Calu3 (cell line): ENCODE results near the gene MNX1. TPM values are rescaled to one million over a fixed set of nuclear protein-coding genes. Genes with fewer than 3 reads are reported as not detected.

Experiments used
- BruUV-seq: library from RNA; stranded (reverse); fragments of 400-500 nt; replicated peaks from 2 replicates; lab custom pipeline; 2021; lab: Mats Ljungman, UMichigan
- CTCF ChIA-PET: fragments of 300-600 bp; sonication (Branson Sonifier 250); formaldehyde crosslinking; loops from one replicate; lab custom pipeline; 2022; ENCODE audit warnings: antibody characterized with exemption; lab: Charles Lee
- DNase-seq: peaks from one replicate; pipeline ENCODE4 v3.0.0; 2022
- H3K27ac Mint-ChIP-seq: one replicate; pipeline ENCODE4 v1.8.0; 2022; ENCODE audit warnings: mixed read lengths; ENCODE audit not compliant: unreplicated experiment
- H3K27me3 Mint-ChIP-seq: one replicate; pipeline ENCODE4 v1.8.0; 2022; ENCODE audit warnings: mixed read lengths; ENCODE audit not compliant: unreplicated experiment
- H3K36me3 Mint-ChIP-seq: one replicate; pipeline ENCODE4 v1.8.0; 2022; ENCODE audit warnings: mild to moderate bottlenecking, moderate library complexity, mixed read lengths; ENCODE audit not compliant: insufficient read depth, unreplicated experiment
- H3K4me1 Mint-ChIP-seq: one replicate; pipeline ENCODE4 v1.8.0; 2022; ENCODE audit warnings: mild to moderate bottlenecking, low read depth, mixed read lengths; ENCODE audit not compliant: unreplicated experiment
- H3K4me3 Mint-ChIP-seq: one replicate; pipeline ENCODE4 v1.8.0; 2022; ENCODE audit warnings: mild to moderate bottlenecking, low read depth, moderate library complexity, mixed read lengths; ENCODE audit not compliant: unreplicated experiment
- H3K9me3 Mint-ChIP-seq: one replicate; pipeline ENCODE4 v1.8.0; 2022; ENCODE audit warnings: low read depth, mixed read lengths; ENCODE audit not compliant: unreplicated experiment
- intact Hi-C: fragments of 100-400 bp; cut with micrococcal nuclease; formaldehyde crosslinking; loops from one replicate; pipeline ENCODE4 v1.10.0; 2022; ENCODE audit not compliant: unreplicated experiment
- total RNA-seq: library from RNA; stranded (reverse); gene quantifications from 2 replicates; pipeline ENCODE4 v1.2.3, GENCODE V29; 2022
- TF ChIP-seq, protein P1 (sequence below): fragments of 200-600 bp; IDR thresholded peaks from one replicate; pipeline ENCODE4 v1.8.0; 2022; ENCODE audit warnings: antibody characterized with exemption; ENCODE audit not compliant: unreplicated experiment

MNX1 gene
- total RNA-seq, 1 experiment from 2014 or later = 28.4 TPM

DNA sequence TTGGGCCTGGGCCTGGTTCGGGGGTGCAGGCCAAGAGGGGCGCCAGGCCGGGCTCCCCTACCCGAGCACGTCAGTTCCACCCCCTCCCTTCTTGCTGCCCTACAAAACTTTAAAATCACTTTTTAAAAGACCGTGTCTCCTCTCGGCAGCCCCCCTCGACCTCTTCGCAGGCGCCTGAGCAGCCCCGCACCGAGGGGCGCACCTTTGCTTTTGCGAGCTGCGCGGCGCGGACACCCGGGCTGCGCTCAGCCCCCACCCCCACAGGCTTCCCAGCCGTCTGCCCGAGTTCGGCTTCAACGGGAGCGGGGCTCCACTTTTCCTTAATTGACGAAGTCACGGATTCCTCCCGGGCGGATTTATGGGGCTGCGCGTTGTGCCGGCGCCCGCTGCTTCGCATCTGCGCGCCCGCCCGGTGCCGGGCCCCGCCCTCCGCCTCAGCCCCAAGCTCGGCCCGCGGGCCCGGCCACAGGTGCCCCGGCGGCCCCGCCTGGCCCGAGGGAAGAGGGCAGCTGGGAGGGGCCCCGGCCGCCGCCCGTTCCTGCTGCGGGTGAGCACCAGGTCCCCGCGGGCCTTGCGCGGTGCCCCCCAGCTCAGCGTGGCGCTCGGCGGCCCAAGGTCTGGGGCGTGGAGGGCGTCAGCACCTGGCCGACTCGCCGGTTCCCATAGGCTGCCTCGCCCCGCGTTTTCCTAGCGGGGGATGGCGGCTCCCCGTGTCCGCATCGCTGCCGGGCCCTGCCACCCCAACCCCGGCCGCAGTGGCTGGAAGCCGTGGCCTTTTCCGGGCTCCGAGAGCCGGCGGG lies 10.8 kb upstream of the MNX1 start:
- Mint-ChIP-seq H3K27me3 (peaks cover 59% of the 10 kb centered on the region), H3K36me3 (peaks cover 7% of the 10 kb centered on the region), H3K4me3 (no peak overlapping the region), H3K9me3 (no peaks in the 10 kb centered on the region), H3K4me1 (peaks cover 23% of the 10 kb centered on the region), H3K27ac (no peak overlapping the region)
- intact Hi-C loops = no loop called here
- no TSS peak for BruUV-seq
- no peak for DNase-seq
- TF ChIP-seq, protein P1, sequence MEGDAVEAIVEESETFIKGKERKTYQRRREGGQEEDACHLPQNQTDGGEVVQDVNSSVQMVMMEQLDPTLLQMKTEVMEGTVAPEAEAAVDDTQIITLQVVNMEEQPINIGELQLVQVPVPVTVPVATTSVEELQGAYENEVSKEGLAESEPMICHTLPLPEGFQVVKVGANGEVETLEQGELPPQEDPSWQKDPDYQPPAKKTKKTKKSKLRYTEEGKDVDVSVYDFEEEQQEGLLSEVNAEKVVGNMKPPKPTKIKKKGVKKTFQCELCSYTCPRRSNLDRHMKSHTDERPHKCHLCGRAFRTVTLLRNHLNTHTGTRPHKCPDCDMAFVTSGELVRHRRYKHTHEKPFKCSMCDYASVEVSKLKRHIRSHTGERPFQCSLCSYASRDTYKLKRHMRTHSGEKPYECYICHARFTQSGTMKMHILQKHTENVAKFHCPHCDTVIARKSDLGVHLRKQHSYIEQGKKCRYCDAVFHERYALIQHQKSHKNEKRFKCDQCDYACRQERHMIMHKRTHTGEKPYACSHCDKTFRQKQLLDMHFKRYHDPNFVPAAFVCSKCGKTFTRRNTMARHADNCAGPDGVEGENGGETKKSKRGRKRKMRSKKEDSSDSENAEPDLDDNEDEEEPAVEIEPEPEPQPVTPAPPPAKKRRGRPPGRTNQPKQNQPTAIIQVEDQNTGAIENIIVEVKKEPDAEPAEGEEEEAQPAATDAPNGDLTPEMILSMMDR = no peak
- CTCF ChIA-PET = no interaction called here

DNA sequence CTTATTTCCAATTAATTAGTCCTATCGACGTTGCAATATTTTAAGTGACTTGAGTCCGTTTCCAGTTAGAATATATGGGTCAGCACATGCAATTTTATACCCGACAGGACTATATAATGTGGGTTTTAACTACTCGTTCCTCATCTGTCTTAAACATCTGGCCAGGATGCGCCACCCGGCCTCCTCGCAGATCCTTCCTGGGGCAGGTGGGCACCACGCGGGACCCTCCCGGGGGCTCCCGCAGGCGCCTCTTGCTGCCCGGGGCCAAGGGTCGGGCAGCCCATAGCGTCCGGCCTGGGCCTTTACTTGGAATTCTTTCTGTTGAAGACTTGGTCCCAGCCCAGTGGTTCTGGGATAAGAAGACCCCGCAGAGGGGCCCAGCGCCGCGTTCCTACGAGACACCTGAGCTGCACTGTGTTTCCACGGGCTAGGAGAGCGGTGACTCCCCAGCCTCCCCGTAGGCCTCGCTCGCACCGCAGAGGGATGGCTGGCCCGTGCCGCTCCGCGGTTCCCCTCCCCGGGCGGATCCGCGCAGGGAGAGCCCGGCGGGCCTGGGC lies 10.1 kb upstream of the MNX1 start:
- no peak for DNase-seq
- Mint-ChIP-seq H3K36me3 (peaks cover 7% of the 10 kb centered on the region), H3K27me3 (peaks cover 52% of the 10 kb centered on the region), H3K4me1 (peaks cover 23% of the 10 kb centered on the region), H3K9me3 (no peaks in the 10 kb centered on the region), H3K27ac (no peak overlapping the region), H3K4me3 (no peak overlapping the region)
- CTCF ChIA-PET = no interaction called here
- BruUV-seq = no TSS peak
- intact Hi-C loops = no loop called here
- TF ChIP-seq, protein P1 = no peak

DNA sequence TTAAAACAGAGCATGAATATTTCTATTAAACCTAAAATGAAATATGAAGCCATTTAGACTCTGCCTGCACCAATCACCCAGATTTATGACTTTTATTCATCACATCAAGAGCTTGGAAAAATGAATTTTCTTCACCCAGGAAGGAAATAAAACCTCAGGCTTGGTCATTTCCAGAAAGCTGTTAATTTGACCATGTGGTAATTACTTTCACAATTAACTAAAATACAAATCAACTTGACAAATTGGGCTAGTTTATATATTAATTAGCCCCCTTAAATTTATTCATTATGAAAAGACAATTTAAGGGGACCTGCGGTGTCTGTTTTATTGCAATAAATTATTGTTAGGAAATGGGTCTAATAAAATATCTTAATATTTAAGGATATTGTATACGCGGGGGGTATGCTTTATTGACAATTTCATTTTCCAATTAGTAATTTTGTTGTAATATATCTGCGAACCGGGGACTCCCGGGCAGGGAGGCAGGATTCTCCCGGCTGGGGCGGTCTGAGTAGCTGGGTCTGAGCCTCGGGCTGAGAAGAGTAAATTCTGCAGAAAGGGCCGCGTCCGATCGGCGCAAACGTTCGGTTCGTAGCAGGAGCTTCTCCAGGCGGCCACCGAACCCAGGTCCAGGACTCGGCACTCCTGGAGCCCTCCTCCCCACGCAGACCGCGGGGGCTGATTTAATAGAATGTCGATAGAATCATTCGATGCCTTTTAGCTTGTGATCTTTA lies 9.4 kb upstream of the MNX1 start:
- TF ChIP-seq, protein P1 = no peak
- DNase-seq = no peak
- Mint-ChIP-seq H3K4me3 (peak overlapping the region; percentile 72), H3K27me3 (peaks cover 45% of the 10 kb centered on the region), H3K36me3 (peaks cover 11% of the 10 kb centered on the region), H3K4me1 (peaks cover 23% of the 10 kb centered on the region), H3K9me3 (no peaks in the 10 kb centered on the region), H3K27ac (no peak overlapping the region)
- no TSS peak for BruUV-seq
- CTCF ChIA-PET = interaction anchor here (0.6 to 1.0 kb wide), 2 partner anchors 8 to 117 kb away, joined by 3 to 6 read pairs; no protein-coding TSS in a partner anchor
- intact Hi-C loops = no loop called here

DNA sequence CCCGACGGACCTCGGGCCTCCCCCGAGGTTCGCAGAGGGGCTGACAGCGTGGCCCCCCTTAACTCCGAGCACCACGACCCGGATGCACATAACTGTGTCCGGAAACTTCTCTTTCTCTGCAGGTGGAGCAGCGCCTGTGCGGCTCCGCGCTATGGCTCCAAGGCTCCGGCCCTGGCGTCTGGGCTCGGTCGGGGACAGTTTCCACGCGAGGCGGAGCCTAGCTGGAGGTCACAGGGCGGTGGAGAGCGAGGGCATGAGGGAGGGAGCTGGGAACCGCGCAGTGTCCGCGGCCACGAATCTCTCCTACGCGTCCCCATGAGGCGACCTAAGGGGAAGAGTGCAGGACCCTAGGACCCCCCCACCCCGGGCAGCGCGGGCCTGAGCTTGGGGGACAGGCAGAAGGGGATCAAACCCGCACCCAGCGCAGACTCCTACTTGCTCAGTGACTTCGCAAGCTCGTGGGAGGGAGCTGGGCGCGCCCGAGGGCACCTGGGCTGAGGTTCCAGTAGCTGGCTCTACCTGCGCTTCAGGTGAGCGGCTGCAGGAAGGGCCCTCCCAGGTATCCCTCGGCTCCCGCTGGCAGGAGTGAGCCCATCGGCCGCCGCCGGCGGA lies 8.6 kb upstream of the MNX1 start:
- peaks cover 23% of the 10 kb centered on the region for H3K4me1 Mint-ChIP-seq
- no peak for DNase-seq
- intact Hi-C loops = no loop called here
- peaks cover 37% of the 10 kb centered on the region for H3K27me3 Mint-ChIP-seq
- CTCF ChIA-PET = interaction anchor here (0.6 to 1.0 kb wide), 3 partner anchors 9 to 118 kb away, joined by 3 to 6 read pairs (median 3); no protein-coding TSS in a partner anchor
- TF ChIP-seq, protein P1 = no peak
- BruUV-seq = no TSS peak
- peaks cover 11% of the 10 kb centered on the region for H3K36me3 Mint-ChIP-seq
- peak overlapping the region; percentile 72 for H3K4me3 Mint-ChIP-seq
- no peaks in the 10 kb centered on the region for H3K9me3 Mint-ChIP-seq
- H3K27ac Mint-ChIP-seq = no peak overlapping the region
